Medulla oblongata (tissue), 1 donor: ENCODE results near the gene RAB3IP.
"Not testable (repeated sequence)": the region's sequence is repeated elsewhere in the genome, so short reads cannot be mapped to it uniquely, and the experiment has no call there.

Experiments used
- DNase-seq: peaks from one replicate; pipeline ENCODE4 v3.0.0-alpha.2; 2015; ENCODE audit errors: extremely low spot score

Gene RAB3IP

GRCh38 chr12:69755302-69755701 is 16.6 kb downstream of the RAB3IP start:
- no peak for DNase-seq

GRCh38 chr12:69756088-69756755 is 17.6 kb downstream of the RAB3IP start:
- no peak for DNase-seq

- DNase-seq = no peak
Measured at GRCh38 chr12:69758105-69758504, 19.4 kb downstream of the RAB3IP start.

- not testable (repeated sequence) for DNase-seq
Measured at GRCh38 chr12:69759581-69759980, 20.9 kb downstream of the RAB3IP start.

GRCh38 chr12:69765515-69765914 is 26.9 kb downstream of the RAB3IP start:
- no peak for DNase-seq

GRCh38 chr12:69766260-69766659 is 27.6 kb downstream of the RAB3IP start:
- DNase-seq = no peak

- no peak for DNase-seq
Measured at GRCh38 chr12:69779928-69780327, 41.3 kb downstream of the RAB3IP start.

GRCh38 chr12:69783365-69783764 is 44.7 kb downstream of the RAB3IP start:
- DNase-seq = no peak

GRCh38 chr12:69789351-69789750 is 50.7 kb downstream of the RAB3IP start:
- no peak for DNase-seq

GRCh38 chr12:69792533-69792932 is 53.9 kb downstream of the RAB3IP start:
- no peak for DNase-seq

- not testable (repeated sequence) for DNase-seq
Measured at GRCh38 chr12:69807101-69807897, 68.6 kb downstream of the RAB3IP start.

- DNase-seq = no peak
Measured at GRCh38 chr12:69810870-69811498, 72.3 kb downstream of the RAB3IP start.

- DNase-seq = no peak
Measured at GRCh38 chr12:69816082-69816481, 77.4 kb downstream of the RAB3IP start.

GRCh38 chr12:69821032-69821455 is 82.4 kb downstream of the RAB3IP start:
- DNase-seq = no peak

GRCh38 chr12:69821456-69822159 is 82.9 kb downstream of the RAB3IP start:
- peak; percentile 60 for DNase-seq

- no peak for DNase-seq
Measured at GRCh38 chr12:69822201-69822860, 83.7 kb downstream of the RAB3IP start.

GRCh38 chr12:69824028-69824427 is 85.4 kb downstream of the RAB3IP start:
- DNase-seq = no peak

- no peak for DNase-seq
Measured at GRCh38 chr12:69824966-69825560, 86.4 kb downstream of the RAB3IP start, which contains the start of gene MYRFL. TSS of gene MYRFL (plus strand) at chr12:69825227. CDS start at chr12:69825518, 291 bp downstream.

GRCh38 chr12:69828897-69829296 is 90.2 kb downstream of the RAB3IP start:
- DNase-seq = no peak

GRCh38 chr12:69833696-69834095 is 95.0 kb downstream of the RAB3IP start:
- no peak for DNase-seq

GRCh38 chr12:69834147-69834546 is 95.5 kb downstream of the RAB3IP start:
- no peak for DNase-seq
